Kidney (tissue), 14 donors: ENCODE measurements around the gene CDRT4. TPM values are rescaled to one million over a fixed set of nuclear protein-coding genes. Genes with fewer than 3 reads are reported as not detected.

Source experiments
- DNase-seq, 5 donors: peaks; one replicate each; pipeline ENCODE4 v3.0.0-alpha.2; 2013 to 2020
- FAIRE-seq: peaks from 2 replicates; lab custom pipeline; 2012; peaks lifted over from hg19 to GRCh38; lab: Jason Lieb, UNC
- H3K27ac ChIP-seq, 2 donors: one replicate each; pipeline ENCODE4 v1.7.0; 2013; ENCODE audit warnings: low read depth in 2 of 2, low read length in 2 of 2, inconsistent platforms in 1 of 2
- H3K27me3 ChIP-seq: one replicate; pipeline ENCODE4 v1.7.1; 2013; ENCODE audit warnings: low read length, inconsistent platforms; ENCODE audit not compliant: control insufficient read depth, insufficient read depth
- H3K36me3 ChIP-seq, 3 donors: one replicate each; pipeline versions ENCODE4 v1.7.0 to v1.7.1; 2013; ENCODE audit warnings: low read length in 3 of 3, control low read depth in 1 of 3, inconsistent platforms in 1 of 3; ENCODE audit not compliant: insufficient read depth in 3 of 3, control insufficient read depth in 2 of 3
- H3K4me1 ChIP-seq, 3 donors: one replicate each; pipeline versions ENCODE4 v1.7.0 to v1.7.1; 2013; ENCODE audit warnings: low read length in 3 of 3, inconsistent platforms in 1 of 3, low read depth in 1 of 3; ENCODE audit not compliant: control insufficient read depth in 2 of 3, insufficient read depth in 2 of 3
- H3K4me3 ChIP-seq, 3 donors: one replicate each; pipeline versions ENCODE4 v1.7.0 to v1.8.1; 2013; ENCODE audit warnings: low read length in 3 of 3, control low read depth in 1 of 3, inconsistent platforms in 1 of 3
- H3K9ac ChIP-seq, 3 donors: one replicate each; pipeline versions ENCODE4 v1.7.0 to v1.7.1; 2013; ENCODE audit warnings: low read length in 3 of 3, control low read depth in 1 of 3, inconsistent platforms in 1 of 3
- H3K9me3 ChIP-seq, 3 donors: one replicate each; pipeline versions ENCODE4 v1.7.0 to v1.7.1; 2013; ENCODE audit warnings: low read length in 3 of 3, control low read depth in 1 of 3, inconsistent platforms in 1 of 3; ENCODE audit not compliant: control insufficient read depth in 2 of 3, insufficient read depth in 1 of 3
- intact Hi-C: fragments of 100-400 bp; cut with DNase I; formaldehyde crosslinking; loops from one replicate; pipeline ENCODE4 v1.11.1; 2022
- polyA plus RNA-seq: library from polyadenylated mRNA; stranded (reverse); fragments of 350-450 nt; fragmentation: Illumina TruSeq; extraction: RNeasy Lipid Tissue Mini Kit (QIAGEN cat#74804); gene quantifications from one replicate; pipeline ENCODE4 v1.2.3, GENCODE V29; 2014; ENCODE audit warnings: low read depth, low replicate concordance; ENCODE audit not compliant: insufficient read depth
- total RNA-seq: library from RNA; stranded (reverse); fragmentation: NEBNext Ultra II Directional; extraction: Animal tissue kit (Norgen Biotek cat#: 25700); gene quantifications from one replicate; pipeline ENCODE4 v1.2.1, GENCODE V29; 2021
- TF ChIP-seq, protein P1 (sequence below): IDR thresholded peaks from 3 replicates; pipeline ENCODE4 v1.5.1; 2012; ENCODE audit warnings: mild to moderate bottlenecking, moderate library complexity, borderline replicate concordance; ENCODE audit not compliant: insufficient read depth; ENCODE audit errors: extremely low read depth
- donor health status: control.
- donor health status: control.
- donor health status: control.
- donor health status: control.
- donor health status: control.
- donor health status: DM: yes; HTN: yes; CAD: no.
- donor health status: Normal renal cell carcinoma (clear cell type).

CDRT4 gene
- total and polyA plus RNA-seq, 2 donors from 2014 or later: 4.6 to 8.0 TPM

DNA sequence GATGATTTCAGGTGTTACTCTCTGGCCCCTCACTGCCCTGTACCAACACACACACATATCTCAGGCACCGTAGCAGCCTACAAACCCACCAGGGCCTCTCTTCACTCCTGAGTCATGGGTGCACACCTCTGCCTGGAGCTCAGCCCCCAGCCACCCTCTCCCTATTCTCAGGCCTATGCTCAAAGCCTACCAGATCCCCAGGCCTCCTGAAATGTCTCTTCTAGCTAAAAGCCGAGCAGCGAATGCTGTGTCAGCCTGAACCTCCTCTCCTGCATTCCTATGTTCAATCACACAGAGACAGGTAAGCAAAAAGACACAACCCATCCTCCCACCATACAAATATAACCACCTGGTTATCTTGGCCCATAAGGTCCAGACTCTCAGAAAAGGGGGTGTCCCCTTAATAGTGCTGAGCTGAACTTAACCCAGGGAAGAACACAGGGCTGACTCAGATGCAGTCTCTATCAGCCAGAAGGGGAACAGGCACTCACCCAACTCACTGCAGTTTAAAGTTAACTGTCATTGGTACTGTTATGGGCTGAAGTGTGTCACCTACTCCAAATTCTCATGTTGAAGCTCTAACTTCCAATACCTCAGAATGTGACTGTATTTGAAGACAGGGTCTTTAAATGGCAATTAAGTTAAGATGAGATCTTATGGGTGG lies 64.0 kb downstream of the CDRT4 start:
- no peak overlapping the region for H3K27ac ChIP-seq
- peaks cover 0 to 21% (median 0%) of the 10 kb centered on the region in 3 donors for H3K4me1 ChIP-seq
- FAIRE-seq (no peak), DNase-seq (peak in 1 of 5 donors; percentile 15)
- H3K4me3 ChIP-seq: no peak overlapping the region
- no peak overlapping the region for H3K9ac ChIP-seq
- no peaks in the 10 kb centered on the region for H3K9me3 ChIP-seq
- H3K36me3 ChIP-seq: no peaks in the 10 kb centered on the region
- TF ChIP-seq, protein P1, sequence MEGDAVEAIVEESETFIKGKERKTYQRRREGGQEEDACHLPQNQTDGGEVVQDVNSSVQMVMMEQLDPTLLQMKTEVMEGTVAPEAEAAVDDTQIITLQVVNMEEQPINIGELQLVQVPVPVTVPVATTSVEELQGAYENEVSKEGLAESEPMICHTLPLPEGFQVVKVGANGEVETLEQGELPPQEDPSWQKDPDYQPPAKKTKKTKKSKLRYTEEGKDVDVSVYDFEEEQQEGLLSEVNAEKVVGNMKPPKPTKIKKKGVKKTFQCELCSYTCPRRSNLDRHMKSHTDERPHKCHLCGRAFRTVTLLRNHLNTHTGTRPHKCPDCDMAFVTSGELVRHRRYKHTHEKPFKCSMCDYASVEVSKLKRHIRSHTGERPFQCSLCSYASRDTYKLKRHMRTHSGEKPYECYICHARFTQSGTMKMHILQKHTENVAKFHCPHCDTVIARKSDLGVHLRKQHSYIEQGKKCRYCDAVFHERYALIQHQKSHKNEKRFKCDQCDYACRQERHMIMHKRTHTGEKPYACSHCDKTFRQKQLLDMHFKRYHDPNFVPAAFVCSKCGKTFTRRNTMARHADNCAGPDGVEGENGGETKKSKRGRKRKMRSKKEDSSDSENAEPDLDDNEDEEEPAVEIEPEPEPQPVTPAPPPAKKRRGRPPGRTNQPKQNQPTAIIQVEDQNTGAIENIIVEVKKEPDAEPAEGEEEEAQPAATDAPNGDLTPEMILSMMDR: no peak
- H3K27me3 ChIP-seq: no peaks in the 10 kb centered on the region
- intact Hi-C loops: no loop called here

DNA sequence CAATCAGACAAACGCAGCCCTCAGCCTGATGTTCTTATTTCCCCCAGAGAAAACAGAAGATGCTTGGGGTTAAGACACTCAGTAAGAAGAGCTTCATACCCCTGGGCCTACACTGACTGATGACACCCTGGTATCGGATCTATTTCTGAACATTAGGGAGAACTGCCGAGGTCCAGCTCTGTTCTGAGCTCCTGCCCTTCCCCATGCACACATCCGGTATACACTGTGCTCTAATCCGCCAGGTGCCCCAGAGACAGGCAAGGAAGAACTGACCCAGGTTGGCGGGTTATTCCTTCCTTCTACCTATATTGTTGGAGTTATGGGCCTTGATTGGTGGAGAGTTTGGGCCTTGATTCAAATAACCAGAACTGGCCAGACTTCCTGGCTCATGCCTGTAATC lies 68.0 kb downstream of the CDRT4 start:
- FAIRE-seq: no peak
- Histone ChIP-seq H3K36me3 (no peaks in the 10 kb centered on the region), H3K9me3 (no peaks in the 10 kb centered on the region), H3K27me3 (no peaks in the 10 kb centered on the region), H3K9ac (no peak overlapping the region), H3K27ac (no peak overlapping the region), H3K4me3 (no peak overlapping the region), H3K4me1 (peaks cover 0 to 7% (median 0%) of the 10 kb centered on the region in 3 donors)
- TF ChIP-seq, protein P1: no peak
- intact Hi-C loops: no loop called here
- no peak for DNase-seq

DNA sequence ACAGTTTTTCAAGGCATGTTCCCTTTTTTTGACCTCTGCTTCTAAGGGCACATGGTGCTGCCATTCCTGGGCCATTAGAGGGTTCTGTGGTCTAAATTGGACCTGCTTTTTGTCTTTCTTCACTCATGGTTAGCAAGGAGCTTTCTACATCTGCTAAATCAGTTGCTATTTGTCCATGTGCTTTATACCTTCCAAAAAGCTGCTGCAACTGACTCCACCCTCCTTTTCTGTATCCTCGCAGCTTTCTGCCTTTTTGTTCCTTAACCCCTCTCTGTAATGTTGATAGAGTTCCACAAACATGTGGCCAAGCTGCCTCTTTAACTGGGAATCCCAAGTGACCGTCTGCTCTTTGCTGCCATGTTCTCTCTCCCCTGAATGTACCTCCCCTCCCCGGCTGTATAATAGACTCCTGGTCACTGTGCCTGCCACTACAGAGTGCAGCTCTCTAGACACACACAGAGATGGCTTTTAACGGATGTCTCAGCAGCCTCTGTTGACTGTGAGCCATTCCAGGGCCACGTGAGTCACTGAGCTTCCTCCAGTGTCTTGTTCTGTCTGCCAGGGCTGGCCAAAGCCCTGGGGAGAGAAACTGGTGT lies 68.6 kb downstream of the CDRT4 start:
- FAIRE-seq (no peak), DNase-seq (no peak)
- H3K4me1 ChIP-seq: peaks cover 0 to 1% (median 0%) of the 10 kb centered on the region in 3 donors
- TF ChIP-seq, protein P1: no peak
- H3K9me3 ChIP-seq: no peaks in the 10 kb centered on the region
- no peaks in the 10 kb centered on the region for H3K27me3 ChIP-seq
- intact Hi-C loops: no loop called here
- no peak overlapping the region for H3K9ac ChIP-seq
- no peaks in the 10 kb centered on the region for H3K36me3 ChIP-seq
- H3K27ac ChIP-seq: no peak overlapping the region
- H3K4me3 ChIP-seq: no peak overlapping the region
